Measurements from ENCODE around the gene KCNH3.

KCNH3 gene

GRCh38 chr12:49564686-49565405, 26.0 kb downstream of the KCNH3 start:
- no peak for DNase-seq

GRCh38 chr12:49565406-49566265, 26.8 kb downstream of the KCNH3 start:
- DNase-seq = no peak

GRCh38 chr12:49566361-49566760, 27.5 kb downstream of the KCNH3 start:
- no peak for DNase-seq

GRCh38 chr12:49567302-49567610, 28.4 kb downstream of the KCNH3 start:
- DNase-seq = no peak

GRCh38 chr12:49567611-49568441, 29.0 kb downstream of the KCNH3 start, which contains the start of gene MCRS1:
TSS of gene MCRS1 (minus strand) at chr12:49568142. CDS start at chr12:49566731, 1,411 bp downstream.
- peak; percentile 72 for DNase-seq

DNA sequence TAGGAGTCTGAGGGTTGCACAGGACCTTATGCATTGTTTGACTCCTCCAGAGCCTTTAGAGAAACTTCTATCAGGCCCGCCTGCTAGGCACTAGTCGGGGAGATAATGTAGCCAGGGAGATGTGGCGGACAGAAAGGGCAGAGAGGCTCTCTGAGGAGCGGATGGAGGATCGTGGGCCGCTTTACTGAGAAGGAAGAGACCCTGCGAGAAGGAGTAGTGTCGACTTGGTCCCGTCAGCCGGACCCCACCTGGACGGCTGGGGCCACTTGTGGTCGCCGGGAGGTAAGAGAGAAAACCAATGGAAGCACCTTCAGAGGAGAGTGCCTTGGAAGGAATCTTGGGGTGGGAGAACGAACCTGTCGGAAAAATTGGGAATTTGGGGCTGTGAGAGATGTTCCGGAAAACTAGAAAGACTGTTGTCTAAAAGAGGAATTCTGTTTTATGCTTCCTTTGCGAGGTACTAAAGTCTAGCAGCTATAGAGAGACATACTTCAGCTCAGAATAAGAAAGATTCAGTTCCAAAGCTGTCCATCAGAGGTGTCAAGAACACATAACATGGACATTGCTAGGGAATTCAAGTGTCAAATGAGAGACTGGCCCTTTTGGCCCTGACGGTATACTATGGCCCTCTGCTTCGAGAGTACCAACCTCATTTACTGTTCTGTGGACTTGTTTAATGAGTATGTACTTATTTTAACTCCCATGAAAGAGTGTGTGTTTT, 29.8 kb downstream of the KCNH3 start:
- no peak for DNase-seq

DNA sequence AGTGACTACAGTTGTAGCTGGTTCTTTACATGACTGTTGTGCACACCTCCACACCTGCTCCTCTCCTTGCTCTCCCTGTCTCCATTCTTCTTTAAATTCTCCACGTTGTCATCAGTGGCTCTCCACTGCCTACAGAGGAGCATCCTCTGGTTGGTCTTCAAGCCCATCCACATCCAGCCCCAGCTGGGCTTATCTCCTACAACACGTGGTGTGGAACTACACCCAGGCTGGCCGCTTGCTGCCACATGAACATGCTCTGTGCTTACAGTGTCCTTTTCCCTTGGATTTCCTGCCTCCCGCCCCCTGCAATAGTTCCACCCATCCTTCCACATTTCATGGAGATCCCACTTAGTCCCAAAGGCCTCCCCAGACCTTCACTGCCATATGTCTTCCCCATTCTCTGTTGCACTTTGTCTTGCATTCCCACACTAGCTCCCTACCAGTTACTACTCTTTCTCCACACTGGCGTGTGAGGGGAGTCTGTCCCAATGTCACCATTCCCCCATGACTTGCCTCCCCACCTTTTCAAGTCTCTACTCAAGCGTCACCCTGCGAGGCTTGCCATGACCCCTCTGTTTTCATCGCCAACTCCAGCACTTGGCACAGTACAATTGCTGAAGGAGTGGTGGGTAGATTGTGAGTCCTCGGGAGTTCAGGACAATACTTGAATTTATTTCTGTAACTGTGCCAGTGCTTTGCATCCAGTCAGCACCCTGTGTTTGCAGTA, 38.9 kb downstream of the KCNH3 start:
- no peak for DNase-seq

- no peak for DNase-seq
Measured at GRCh38 chr12:49578471-49579112, 39.8 kb downstream of the KCNH3 start.

DNA sequence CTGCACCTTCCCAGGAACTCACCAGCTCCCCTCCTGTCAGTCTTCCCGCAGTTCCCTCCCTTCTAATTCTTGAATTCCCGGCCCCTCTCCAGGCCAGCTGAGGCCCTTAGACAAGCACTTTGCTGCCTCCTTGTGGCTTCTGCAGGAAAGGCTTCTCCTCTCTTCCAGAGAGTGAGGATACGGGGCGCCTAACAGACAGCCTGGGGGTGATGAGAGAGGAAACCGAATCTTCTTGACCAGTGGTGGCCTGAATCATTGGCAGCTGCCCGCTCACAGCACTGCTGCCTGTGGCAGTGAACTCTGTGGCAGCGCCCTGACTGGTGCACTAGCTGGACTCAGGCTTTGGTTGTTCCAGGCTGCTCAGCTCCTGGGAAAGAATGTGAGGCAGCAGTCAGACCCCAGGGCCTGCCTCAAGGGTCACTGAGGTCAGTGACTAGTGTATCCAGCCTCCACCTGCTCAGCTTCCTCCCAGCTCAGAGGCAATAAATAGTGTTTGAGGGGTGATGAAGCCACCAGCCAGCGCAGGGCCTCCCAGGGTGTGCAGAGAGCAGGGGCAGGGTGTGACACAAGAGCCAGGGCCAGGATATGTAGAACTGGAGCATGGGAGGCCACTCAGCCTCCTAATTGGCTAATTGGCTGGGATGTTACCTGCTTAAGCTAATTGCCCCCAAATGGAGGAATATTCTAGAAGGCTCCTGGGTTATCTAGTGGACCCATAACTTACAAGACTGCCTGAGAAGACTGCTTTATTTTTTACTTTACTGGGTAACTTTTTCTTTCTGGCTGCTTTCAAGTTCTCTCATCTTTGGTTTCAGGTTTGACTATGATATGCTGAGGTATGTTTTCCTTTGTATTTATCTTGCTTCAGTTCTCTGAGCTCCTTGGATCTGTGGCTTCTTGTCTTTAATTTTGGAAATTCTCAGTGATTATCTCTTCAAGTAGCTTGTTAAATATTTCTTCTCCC, 42.0 kb downstream of the KCNH3 start:
- DNase-seq = peak; percentile 52

DNA sequence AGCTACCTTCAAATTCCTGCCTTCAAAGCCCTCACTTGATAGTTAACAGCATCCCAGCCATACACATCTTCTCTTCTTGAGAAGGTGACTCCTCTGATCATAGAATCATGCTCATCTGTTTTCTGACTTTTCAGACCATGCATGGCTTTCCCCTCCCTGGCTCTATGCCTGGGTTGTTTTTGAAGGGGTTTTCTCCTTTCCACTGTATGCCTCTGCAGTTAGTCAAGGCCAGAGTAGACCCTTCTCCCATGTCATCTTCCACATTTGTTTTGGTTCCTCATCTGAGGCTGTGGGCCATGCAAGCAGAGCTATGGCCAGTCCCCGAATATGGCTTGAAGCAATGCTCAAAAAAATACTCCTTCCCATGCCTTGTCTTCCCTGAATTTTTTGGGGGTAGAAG, 43.4 kb downstream of the KCNH3 start:
- DNase-seq = no peak

DNA sequence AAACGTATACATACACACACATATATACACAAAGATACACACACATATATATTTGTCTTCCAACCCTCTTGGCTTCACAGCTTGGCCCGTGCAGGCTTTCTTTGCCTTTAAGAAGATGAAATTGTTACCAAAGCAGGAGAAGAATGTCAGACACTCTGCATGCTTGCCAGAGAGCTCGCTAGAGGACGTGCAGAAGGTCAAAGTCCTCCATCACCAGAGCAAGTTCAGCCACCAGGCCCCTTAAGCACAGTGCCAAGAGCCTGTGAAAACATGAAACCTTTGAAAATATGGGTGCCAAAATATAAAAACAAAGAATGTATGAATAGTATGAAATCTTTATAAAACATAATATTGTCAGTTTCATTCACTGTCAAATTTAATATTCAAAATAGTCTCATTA, 44.0 kb downstream of the KCNH3 start:
- DNase-seq = no peak

DNA sequence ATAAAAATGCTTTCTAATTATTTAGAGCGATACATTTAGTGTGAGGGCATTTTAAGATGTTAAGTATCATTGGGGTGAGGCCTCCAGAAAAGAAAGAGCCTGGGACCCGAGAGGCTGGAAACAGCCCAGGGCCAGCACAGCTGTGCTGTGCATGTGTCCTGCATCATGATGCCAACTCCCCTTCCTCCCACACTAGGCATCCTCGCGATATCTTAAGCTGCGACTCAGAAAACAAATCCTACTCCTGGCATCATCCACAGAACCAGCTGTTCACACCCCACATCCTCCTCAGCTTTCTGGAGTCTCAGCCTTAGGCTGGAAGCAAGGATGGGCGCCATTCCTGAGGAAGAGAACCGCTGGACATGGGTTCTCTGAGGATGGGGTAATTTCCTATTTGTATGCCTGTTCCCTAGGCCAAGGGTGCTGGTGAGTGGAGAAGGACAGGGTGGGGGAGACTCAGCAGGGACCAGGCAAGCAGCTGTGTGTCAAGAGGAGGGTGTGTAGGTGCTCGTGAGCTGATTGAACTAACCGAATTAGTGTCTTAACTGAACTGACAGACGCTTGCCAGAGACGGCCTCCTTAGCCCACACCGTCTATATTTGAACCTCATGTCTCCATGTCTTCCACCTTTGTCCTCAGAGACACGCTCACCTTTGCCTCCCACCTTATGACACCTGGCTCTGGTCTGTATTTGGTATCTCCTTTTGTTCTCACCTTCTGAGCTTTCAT, 44.7 kb downstream of the KCNH3 start:
- DNase-seq = no peak

- no peak for DNase-seq
Measured at GRCh38 chr12:49584591-49584990, 45.8 kb downstream of the KCNH3 start.

DNA sequence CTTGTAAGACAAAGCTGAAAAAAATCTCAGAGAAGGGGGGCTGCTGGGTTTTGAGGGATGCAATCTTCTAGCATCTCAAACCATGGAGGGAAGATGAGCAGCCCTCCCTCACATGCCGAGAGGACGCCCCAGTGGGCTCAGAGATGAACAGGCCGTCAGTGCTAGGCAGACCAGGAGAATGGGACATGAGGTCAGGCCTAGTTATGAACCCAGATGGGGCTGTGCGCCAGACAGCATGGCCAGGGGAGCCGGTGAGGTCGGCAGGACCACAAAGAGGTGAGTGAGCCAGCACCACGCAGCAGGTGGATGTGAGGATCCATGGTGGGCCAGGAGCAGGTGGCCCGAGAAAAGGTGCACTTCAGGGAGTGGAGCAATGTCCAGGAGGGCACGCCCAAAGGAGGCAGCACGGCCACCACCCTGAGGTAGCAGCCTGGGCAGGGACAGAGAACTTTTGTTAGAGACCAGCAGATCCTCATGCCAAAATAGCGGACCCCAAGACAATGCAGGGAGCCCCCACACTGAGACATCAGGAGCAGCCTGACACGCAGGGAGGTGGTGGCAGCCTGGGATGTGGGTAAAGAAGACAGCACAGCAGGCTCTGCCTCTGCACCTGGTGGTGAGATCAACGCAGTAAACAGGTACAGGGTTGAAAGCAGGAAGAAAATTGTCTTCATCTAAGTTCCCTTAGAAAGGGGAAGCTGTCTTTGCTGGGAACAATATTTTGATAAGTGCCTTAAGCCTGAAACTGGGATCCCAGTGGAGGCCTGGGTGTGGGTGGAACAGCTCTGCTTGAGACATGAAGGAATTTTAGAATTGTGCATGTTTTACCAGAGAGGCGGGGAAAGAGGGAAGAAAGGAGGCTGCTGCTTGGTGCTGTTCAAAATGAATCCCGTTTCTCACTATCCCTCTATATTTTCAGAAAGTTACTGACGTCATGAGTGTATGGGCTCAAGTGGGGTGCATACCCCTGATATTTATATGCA, 46.9 kb downstream of the KCNH3 start:
- no peak for DNase-seq

DNA sequence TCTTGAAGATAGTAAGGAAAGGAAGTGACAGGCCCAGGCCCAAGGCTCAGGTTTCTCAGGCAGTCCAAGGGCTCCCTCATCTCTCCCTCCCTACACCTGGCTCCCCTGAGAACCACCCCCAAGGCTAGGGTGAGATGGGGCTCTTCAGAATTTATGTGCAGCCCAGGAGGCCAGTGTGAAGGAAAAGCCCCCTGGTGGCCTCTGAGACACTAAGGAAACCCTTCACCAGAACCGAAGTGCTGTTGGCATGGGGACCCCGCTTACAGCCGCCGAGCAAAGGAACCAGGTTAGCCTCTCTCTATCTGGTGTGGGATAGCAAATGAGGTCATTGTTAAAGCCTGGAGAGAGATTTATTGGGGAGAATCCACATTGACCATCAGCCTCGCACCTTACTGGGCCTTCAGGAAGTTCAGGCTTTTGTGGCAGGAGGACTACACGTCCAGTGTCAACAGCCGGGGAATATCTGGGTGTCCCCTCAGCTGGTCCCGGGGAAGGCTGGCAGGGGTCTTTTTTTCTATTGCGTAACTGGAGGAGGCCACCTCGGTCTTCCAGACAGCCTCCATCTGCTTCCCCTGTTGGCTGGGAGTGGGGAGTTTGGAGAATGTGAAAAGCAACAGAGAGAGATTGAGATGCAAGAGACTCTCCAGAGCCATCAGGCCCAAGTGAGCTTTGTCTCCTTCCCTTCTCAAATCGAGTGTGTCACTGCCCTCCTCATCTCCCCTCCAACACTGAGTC, 48.5 kb downstream of the KCNH3 start:
- no peak for DNase-seq

DNA sequence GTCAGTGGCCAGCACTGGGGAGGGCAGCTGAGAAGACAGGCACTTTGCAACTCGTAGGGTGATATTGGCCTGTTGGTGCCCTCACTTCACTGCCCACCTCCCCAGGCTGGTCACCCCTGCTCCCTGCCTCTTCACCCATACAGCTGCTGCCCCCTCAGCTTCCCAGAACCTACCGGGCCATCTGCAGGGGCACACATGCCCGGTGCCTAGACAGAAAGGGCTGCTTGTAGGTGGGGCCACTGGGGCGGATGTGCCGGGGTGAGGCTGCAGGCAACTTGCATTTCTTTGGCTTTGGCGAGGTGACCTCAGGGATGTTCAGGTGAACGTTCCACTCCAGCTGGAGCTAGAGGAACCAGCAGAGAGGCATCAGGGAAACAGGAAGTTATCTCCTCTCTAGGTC, 49.5 kb downstream of the KCNH3 start:
- DNase-seq = no peak

- no peak for DNase-seq
Measured at GRCh38 chr12:49588721-49589516, 50.1 kb downstream of the KCNH3 start.

Measured in NCI-H1105 (cell line).